Endothelial cell of umbilical vein (primary cell): Measurements from ENCODE around the gene FHOD1. TPM values are rescaled to one million over a fixed set of nuclear protein-coding genes. Genes with fewer than 3 reads are reported as not detected.

ENCODE experiments used
- BruUV-seq: library from RNA; stranded (reverse); fragments of 400-500 nt; replicated peaks from 2 replicates; lab custom pipeline; 2021; lab: Mats Ljungman, UMichigan
- CTCF ChIA-PET: fragments of 300-600, 350-600 bp; sonication (Branson Sonifier 250); formaldehyde crosslinking; loops from one replicate; lab custom pipeline; 2021; ENCODE audit warnings: antibody characterized with exemption, inconsistent platforms; lab: Charles Lee
- POLR2A ChIA-PET: fragments of 300-600, 350-600 bp; sonication (Branson Sonifier 250); formaldehyde crosslinking; loops from one replicate; lab custom pipeline; 2021; ENCODE audit warnings: antibody characterized with exemption, inconsistent platforms; lab: Charles Lee
- DNase-seq: peaks from one replicate; pipeline ENCODE4 v3.0.0-alpha.2; 2011; ENCODE audit warnings: low read depth, low spot score
- FAIRE-seq: peaks from 2 replicates; lab custom pipeline; 2011; peaks lifted over from hg19 to GRCh38; lab: Jason Lieb, UNC
- H2AFZ ChIP-seq: 2 replicates; pipeline ENCODE4 v1.6.0; 2012; ENCODE audit warnings: low read depth, low read length, control low read depth, inconsistent platforms
- H3K27ac ChIP-seq: 2 replicates; pipeline ENCODE4 v1.5.1; 2011; ENCODE audit warnings: low read depth, mild to moderate bottlenecking, control low read depth, low read length, moderate library complexity; ENCODE audit not compliant: insufficient read depth
- H3K27me3 ChIP-seq, 2 experiments: 2 replicates each; pipeline versions ENCODE4 v1.6.0 to v1.6.1; 2011; ENCODE audit warnings: low read length in 2 of 2, mixed read lengths in 1 of 2; ENCODE audit not compliant: control insufficient read depth in 2 of 2, insufficient read depth in 2 of 2
- H3K36me3 ChIP-seq, 2 experiments: 2 replicates in 1 of 2; 3 replicates in 1 of 2; pipeline ENCODE4 v1.5.1; 2011; ENCODE audit warnings: low read length in 2 of 2, mild to moderate bottlenecking in 1 of 2, moderate library complexity in 1 of 2; ENCODE audit not compliant: control insufficient read depth in 2 of 2, insufficient read depth in 2 of 2; ENCODE audit errors: extremely low read depth in 1 of 2
- H3K4me1 ChIP-seq: 3 replicates; pipeline ENCODE4 v1.5.1; 2011; ENCODE audit warnings: mild to moderate bottlenecking, low read length; ENCODE audit not compliant: control insufficient read depth, insufficient read depth; ENCODE audit errors: extremely low read depth
- H3K4me2 ChIP-seq: 2 replicates; pipeline ENCODE4 v1.6.1; 2011; ENCODE audit warnings: low read length, control low read depth, mixed read lengths; ENCODE audit not compliant: insufficient read depth
- H3K4me3 ChIP-seq, 3 experiments: fragments of 200-600 bp in 1 of 3; sonication (generic), shearing (Covaris generic) in 1 of 3; replicated peaks in 1 of 3; 2 replicates each; pipeline ENCODE4 v1.5.1; 2011 to 2016; ENCODE audit warnings: control low read depth in 3 of 3, low read length in 3 of 3, mild to moderate bottlenecking in 2 of 3, inconsistent platforms in 1 of 3, low read depth in 1 of 3, moderate library complexity in 1 of 3; ENCODE audit not compliant: insufficient read depth in 1 of 3
- H3K79me2 ChIP-seq: 2 replicates; pipeline ENCODE4 v1.6.0; 2012; ENCODE audit warnings: low read length, inconsistent platforms; ENCODE audit not compliant: control insufficient read depth, insufficient read depth
- H3K9ac ChIP-seq: replicated peaks from 2 replicates; pipeline ENCODE3; 2011; ENCODE audit warnings: low read length, control low read depth; ENCODE audit not compliant: insufficient read depth; ENCODE audit errors: extremely low read depth
- H3K9me1 ChIP-seq: replicated peaks from 3 replicates; pipeline ENCODE4 v1.6.0; 2011; ENCODE audit warnings: mild to moderate bottlenecking, low read length; ENCODE audit not compliant: control insufficient read depth, insufficient read depth; ENCODE audit errors: extremely low read depth
- H3K9me3 ChIP-seq: replicated peaks from 2 replicates; pipeline ENCODE4 v1.5.1; 2012; ENCODE audit warnings: low read length, inconsistent platforms; ENCODE audit not compliant: control insufficient read depth, insufficient read depth
- H4K20me1 ChIP-seq: replicated peaks from 2 replicates; pipeline ENCODE3; 2011; ENCODE audit warnings: mild to moderate bottlenecking, low read length; ENCODE audit not compliant: control insufficient read depth, insufficient read depth; ENCODE audit errors: extremely low read depth
- EZH2 ChIP-seq: IDR thresholded peaks from 2 replicates; pipeline ENCODE4 v1.6.1; 2012; ENCODE audit warnings: borderline replicate concordance, low read depth, mild to moderate bottlenecking, moderate library complexity, low read length, inconsistent platforms; ENCODE audit not compliant: severe bottlenecking
- FOS ChIP-seq: IDR thresholded peaks from 2 replicates; pipeline ENCODE4 v1.6.1; 2011; ENCODE audit warnings: mild to moderate bottlenecking, low read length, moderate library complexity, borderline replicate concordance; ENCODE audit not compliant: insufficient read depth
- GATA2 ChIP-seq: IDR thresholded peaks from 2 replicates; pipeline ENCODE4 v1.7.0; 2011; ENCODE audit warnings: low read depth, mild to moderate bottlenecking, moderate library complexity, mixed read lengths, low read length; ENCODE audit not compliant: insufficient read length, insufficient read depth
- JUN ChIP-seq: IDR thresholded peaks from 2 replicates; pipeline ENCODE4 v1.6.1; 2011; ENCODE audit warnings: borderline replicate concordance, low read depth; ENCODE audit not compliant: insufficient read length, insufficient read depth
- MAX ChIP-seq: IDR thresholded peaks from 2 replicates; pipeline ENCODE4 v1.6.1; 2011; ENCODE audit not compliant: insufficient read depth, insufficient read length
- MYC ChIP-seq: IDR thresholded peaks from one replicate; pipeline ENCODE4 v1.6.1; 2011; ENCODE audit warnings: mild to moderate bottlenecking, low read depth, low read length
- POLR2A ChIP-seq: IDR thresholded peaks from 2 replicates; pipeline ENCODE4 v1.6.1; 2012; ENCODE audit warnings: low read depth, mild to moderate bottlenecking, control low read depth, low read length
- POLR2AphosphoS5 ChIP-seq: IDR thresholded peaks from 2 replicates; pipeline ENCODE4 v1.6.1; 2012; ENCODE audit warnings: low read depth, mild to moderate bottlenecking, control low read depth, low read length, moderate library complexity; ENCODE audit not compliant: insufficient read depth
- dilution Hi-C: fragments of 300-500 bp; cut with MboI; formaldehyde crosslinking; loops from one replicate; pipeline ENCODE4 v1.15.0; 2019; ENCODE audit warnings: low sequenced_read_pairs; ENCODE audit not compliant: extremely low pct_ligation_motif_present
- intact Hi-C: fragments of 100-400 bp; cut with micrococcal nuclease; formaldehyde crosslinking; loops from one replicate; pipeline ENCODE4 v1.10.0; 2022
- polyA plus RNA-seq, 4 experiments: library from polyadenylated mRNA; depleted of rRNA in 3 of 4; stranded (reverse) in 3 of 4; unstranded in 1 of 4; fragments of >200 nt; gene quantifications; 2 replicates each; pipeline versions ENCODE4 v1.2.1 to v1.2.3, GENCODE V29; 2011 to 2012; ENCODE audit warnings: missing spikeins in 1 of 4
- total RNA-seq: library from RNA; stranded (reverse); gene quantifications from 2 replicates; pipeline ENCODE4 v1.2.3, GENCODE V29; 2021

Gene FHOD1
- total and polyA plus RNA-seq, 2 donors (not counting 3 experiments of a cell fraction or from before 2014, with no cell fraction given): 63.6 to 124 TPM

GRCh38 chr16:67269766-67270165 lies 22.5 kb upstream of the FHOD1 start:
- intact Hi-C loops (no loop called here), dilution Hi-C loops (no loop called here)
- H3K36me3 ChIP-seq: no peaks in the 10 kb centered on the region
- no peaks in the 10 kb centered on the region for H4K20me1 ChIP-seq
- no peaks in the 10 kb centered on the region for H3K79me2 ChIP-seq
- CTCF ChIA-PET: interaction anchor here (0.6 to 4.5 kb wide), 10 partner anchors 9 to 130 kb away, joined by 3 to 20 read pairs (median 4); partner anchors contain the start of genes KCTD19, LRRC36 and PLEKHG4
- BruUV-seq: no TSS peak
- H3K9me1 ChIP-seq: no peaks in the 10 kb centered on the region
- peak; percentile 83 for FAIRE-seq
- peak overlapping the region; percentile 31 for H2AFZ ChIP-seq
- H3K27me3 ChIP-seq: no peaks in the 10 kb centered on the region
- DNase-seq: peak; percentile 33
- TF ChIP-seq FOS (no peak), JUN (no peak), POLR2AphosphoS5 (peak; percentile 33), POLR2A (no peak)
- no peak overlapping the region for H3K4me2 ChIP-seq
- POLR2A ChIA-PET: interaction anchor here (1.9 kb wide), 1 partner anchor 25 kb away, joined by 6 read pairs; no protein-coding TSS in a partner anchor
- H3K4me1 ChIP-seq: peaks cover 23% of the 10 kb centered on the region
- no peak overlapping the region for H3K4me3 ChIP-seq
- peak overlapping the region; percentile 66 for H3K27ac ChIP-seq
- H3K9me3 ChIP-seq: no peaks in the 10 kb centered on the region
- H3K9ac ChIP-seq: peak overlapping the region; percentile 22

GRCh38 chr16:67268136-67268579 lies 20.9 kb upstream of the FHOD1 start:
- no peak overlapping the region for H2AFZ ChIP-seq
- no peaks in the 10 kb centered on the region for H3K36me3 ChIP-seq
- H3K4me3 ChIP-seq: no peak overlapping the region
- FAIRE-seq: peak; percentile 98
- BruUV-seq: no TSS peak
- no peak overlapping the region for H3K9ac ChIP-seq
- intact Hi-C loops (loop anchor here (1.0 kb wide), 2 partner anchors 9 to 21 kb away; partner anchors contain the start of gene FHOD1), dilution Hi-C loops (no loop called here)
- no peak overlapping the region for H3K4me2 ChIP-seq
- no peaks in the 10 kb centered on the region for H3K79me2 ChIP-seq
- TF ChIP-seq JUN (peak; percentile 78), MYC (no peak), EZH2 (no peak), POLR2AphosphoS5 (peak; percentile 68), GATA2 (peak; percentile 82), POLR2A (peak; percentile 26), MAX (no peak), FOS (peak; percentile 84)
- no peaks in the 10 kb centered on the region for H3K27me3 ChIP-seq
- H3K4me1 ChIP-seq: peaks cover 23% of the 10 kb centered on the region
- CTCF ChIA-PET: interaction anchor here (0.6 to 2.0 kb wide), 7 partner anchors 10 to 176 kb away, joined by 3 to 10 read pairs (median 3); no protein-coding TSS in a partner anchor
- H3K27ac ChIP-seq: peak overlapping the region; percentile 43
- peak; percentile 87 for DNase-seq
- no peaks in the 10 kb centered on the region for H3K9me3 ChIP-seq
- POLR2A ChIA-PET: interaction anchor here (0.7 to 1.2 kb wide), 3 partner anchors 20 to 253 kb away, joined by 6 to 9 read pairs (median 7); no protein-coding TSS in a partner anchor
- no peaks in the 10 kb centered on the region for H4K20me1 ChIP-seq
- no peaks in the 10 kb centered on the region for H3K9me1 ChIP-seq
